Gastroesophageal sphincter (tissue), 4 donors: ENCODE data around the gene MAPKBP1. TPM values are rescaled to one million over a fixed set of nuclear protein-coding genes. Genes with fewer than 3 reads are reported as not detected.
"Not testable (repeated sequence)": the region's sequence is repeated elsewhere in the genome, so short reads cannot be mapped to it uniquely, and the experiment has no call there.

ENCODE experiments used
- ATAC-seq: fragments of 150-250 bp; one replicate; pipeline ENCODE4 v1.9.1; 2016; ENCODE audit warnings: mild to moderate bottlenecking, moderate library complexity
- H3K27ac ChIP-seq, 4 donors: fragments of 200-600 bp; sonication (generic) in 3 of 4; 1 replicate in 3 of 4; 2 replicates in 1 of 4; pipeline ENCODE4 v1.5.1; 2016 to 2019
- H3K27me3 ChIP-seq: fragments of 200-600 bp; sonication (generic); one replicate; pipeline ENCODE4 v1.5.1; 2019
- H3K36me3 ChIP-seq, 2 donors: fragments of 200-600 bp; sonication (generic); one replicate each; pipeline ENCODE4 v1.5.1; 2019; ENCODE audit warnings: control low read depth in 1 of 2
- H3K4me1 ChIP-seq, 3 donors: fragments of 200-600 bp; sonication (generic); 1 replicate in 2 of 3; 2 replicates in 1 of 3; pipeline ENCODE4 v1.5.1; 2016 to 2019; ENCODE audit warnings: control low read depth in 2 of 3
- H3K4me3 ChIP-seq, 2 donors: fragments of 200-600 bp; sonication (generic); one replicate each; pipeline ENCODE4 v1.5.1; 2019; ENCODE audit warnings: mild to moderate bottlenecking in 1 of 2, moderate library complexity in 1 of 2
- H3K9me3 ChIP-seq, 3 donors: fragments of 200-600 bp; sonication (generic); one replicate each; pipeline ENCODE4 v1.5.1; 2017 to 2019; ENCODE audit warnings: control low read depth in 2 of 3
- CTCF ChIP-seq, 4 experiments: fragments of 200-600 bp in 2 of 4; fragments of 450-650 bp in 2 of 4; sonication (generic) in 1 of 4; IDR thresholded peaks; one replicate each; pipeline ENCODE4 v1.5.1; 2017 to 2019; ENCODE audit warnings: antibody characterized with exemption in 4 of 4, mild to moderate bottlenecking in 2 of 4, moderate library complexity in 2 of 4
- EP300 ChIP-seq: sonication (generic); formaldehyde crosslinking; IDR thresholded peaks from one replicate; pipeline ENCODE4 v1.6.1; 2017; ENCODE audit warnings: antibody characterized with exemption, mild to moderate bottlenecking
- POLR2A ChIP-seq, 2 donors: fragments of 450-650 bp; IDR thresholded peaks; one replicate each; pipeline ENCODE4 v1.6.1; 2017; ENCODE audit warnings: antibody characterized with exemption in 2 of 2, mild to moderate bottlenecking in 2 of 2, moderate library complexity in 1 of 2
- POLR2AphosphoS5 ChIP-seq: sonication (generic); formaldehyde crosslinking; IDR thresholded peaks from one replicate; pipeline ENCODE4 v1.6.1; 2017; ENCODE audit warnings: antibody characterized with exemption
- WGBS, 2 donors: methylation state at CpG; one replicate each; pipeline ENCODE4 v1.1.5; 2018; ENCODE audit warnings: low coverage in 1 of 2; 5-methylcytosine and 5-hydroxymethylcytosine counted together
- total RNA-seq, 4 donors: library from RNA; depleted of rRNA; stranded (reverse); fragments of >200 nt; gene quantifications; one replicate each; pipeline ENCODE4 v1.1.0, GENCODE V29; 2016

MAPKBP1 gene
- total RNA-seq, 4 donors from 2014 or later = 25.1 to 48.9 (median 30.6) TPM

GRCh38 chr15:41827880-41828806 is 53.9 kb downstream of the MAPKBP1 start, which contains the start of gene JMJD7:
Gene JMJD7 (plus strand): TSS chr15:41828092. CDS start chr15:41828125, 33 bp downstream.
- WGBS, 2 donors = 0% methylated on average over 11 to 18 of the region's 66 CpGs
- TF ChIP-seq POLR2A (IDR thresholded peaks at IDR 0.05) (peak; percentile 74 to 80), CTCF (IDR thresholded peaks at IDR 0.05) (no peak), POLR2AphosphoS5 (peak; percentile 84)
- Histone ChIP-seq H3K4me1 (peaks cover 0 to 31% (median 13%) of the 10 kb centered on the region in 3 donors), H3K27me3 (no peaks in the 10 kb centered on the region), H3K4me3 (peak within 1 kb of the TSS; percentile 77 to 86), H3K9me3 (no peaks in the 10 kb centered on the region), H3K36me3 (peaks cover 0 to 53% of the 10 kb centered on the region in 2 donors), H3K27ac (peak within 1 kb of the TSS; percentile 67 to 93 (median 91))
- peak; percentile 90 for ATAC-seq

- H3K4me3 ChIP-seq = peak overlapping the region; percentile 77 to 86
- H3K27me3 ChIP-seq = no peaks in the 10 kb centered on the region
- no peaks in the 10 kb centered on the region for H3K9me3 ChIP-seq
- peak overlapping the region in 3 of 4 donors; percentile 91 to 93 (median 91) for H3K27ac ChIP-seq
- H3K36me3 ChIP-seq = peaks cover 0 to 47% of the 10 kb centered on the region in 2 donors
- no peak for ATAC-seq
- peaks cover 0 to 31% (median 13%) of the 10 kb centered on the region in 3 donors for H3K4me1 ChIP-seq
- TF ChIP-seq POLR2A (IDR thresholded peaks at IDR 0.05) (no peak), EP300 (no peak), POLR2AphosphoS5 (no peak), CTCF (IDR thresholded peaks at IDR 0.05) (no peak)
- WGBS, 2 donors = 3 to 9% methylated on average over 6 of the region's 6 CpGs
These were observed 54.5 kb downstream of the MAPKBP1 start for GRCh38 chr15:41828807-41829141.

- Histone ChIP-seq H3K36me3 (peaks cover 0 to 44% of the 10 kb centered on the region in 2 donors), H3K4me1 (peaks cover 0 to 31% (median 13%) of the 10 kb centered on the region in 3 donors), H3K27ac (no peak overlapping the region), H3K9me3 (no peaks in the 10 kb centered on the region), H3K27me3 (no peaks in the 10 kb centered on the region), H3K4me3 (no peak overlapping the region)
- ATAC-seq = no peak
- no peak for TF ChIP-seq POLR2AphosphoS5
- TF ChIP-seq EP300 = no peak
- TF ChIP-seq POLR2A (IDR thresholded peaks at IDR 0.05) = no peak
- no peak for TF ChIP-seq CTCF (IDR thresholded peaks at IDR 0.05)
- 88% methylated on average over 1 to 4 of the region's 13 CpGs for WGBS, 2 donors
These were observed 55.8 kb downstream of the MAPKBP1 start for GRCh38 chr15:41829959-41830646.

GRCh38 chr15:41831291-41831690 is 57.0 kb downstream of the MAPKBP1 start:
- H3K4me1 ChIP-seq = peaks cover 0 to 31% (median 13%) of the 10 kb centered on the region in 3 donors
- H3K27me3 ChIP-seq, H3K27ac ChIP-seq, H3K9me3 ChIP-seq, H3K4me3 ChIP-seq, ATAC-seq: not testable (repeated sequence)
- peaks cover 0 to 46% of the 10 kb centered on the region in 2 donors for H3K36me3 ChIP-seq
- 89 to 90% methylated on average over 4 of the region's 4 CpGs for WGBS, 2 donors

- H3K27me3 ChIP-seq = no peaks in the 10 kb centered on the region
- WGBS, 2 donors = 96% methylated on average over 6 of the region's 10 CpGs; no CpG with 5 or more reads in 1 of the 2 donors
- peaks cover 0 to 55% of the 10 kb centered on the region in 2 donors for H3K36me3 ChIP-seq
- H3K4me1 ChIP-seq = peaks cover 0 to 28% (median 13%) of the 10 kb centered on the region in 3 donors
- H3K27ac ChIP-seq = no peak overlapping the region
- no peak for ATAC-seq
- no peak overlapping the region for H3K4me3 ChIP-seq
- no peaks in the 10 kb centered on the region for H3K9me3 ChIP-seq
- TF ChIP-seq POLR2AphosphoS5 (no peak), EP300 (no peak), CTCF (IDR thresholded peaks at IDR 0.05) (no peak), POLR2A (IDR thresholded peaks at IDR 0.05) (no peak)
These were observed 57.9 kb downstream of the MAPKBP1 start for GRCh38 chr15:41832208-41832607.
